Activated CD4-positive, alpha-beta T cell treated with anti-CD3 and anti-CD28 coated beads, Interleukin-2, amount 10 ng/mL, durations not matched to agents 7 days and 5 days (primary cell): ENCODE results near the gene HIVEP3. TPM values are rescaled to one million over a fixed set of nuclear protein-coding genes. Genes with fewer than 3 reads are reported as not detected.

Experiments
- CTCF ChIA-PET: fragments of 350-600 bp; sonication (Branson Sonifier 250); formaldehyde crosslinking; loops from one replicate; lab custom pipeline; 2021; ENCODE audit warnings: antibody characterized with exemption; lab: Charles Lee
- POLR2A ChIA-PET: fragments of 350-600 bp; sonication (Branson Sonifier 250); formaldehyde crosslinking; loops from one replicate; lab custom pipeline; 2021; ENCODE audit warnings: antibody characterized with exemption; lab: Charles Lee
- DNase-seq: peaks from one replicate; pipeline ENCODE4 v3.0.0-alpha.2; 2020
- H3K27ac Mint-ChIP-seq: one replicate; pipeline ENCODE4 v1.8.0; 2021; ENCODE audit warnings: mild to moderate bottlenecking, moderate library complexity, mixed read lengths
- H3K27me3 Mint-ChIP-seq: one replicate; pipeline ENCODE4 v1.8.0; 2021; ENCODE audit warnings: mixed read lengths
- H3K36me3 Mint-ChIP-seq: one replicate; pipeline ENCODE4 v1.8.0; 2021; ENCODE audit warnings: low read depth, mixed read lengths
- H3K4me1 Mint-ChIP-seq: one replicate; pipeline ENCODE4 v1.8.0; 2021; ENCODE audit warnings: mixed read lengths
- H3K4me3 Mint-ChIP-seq: one replicate; pipeline ENCODE4 v1.8.0; 2021; ENCODE audit warnings: mild to moderate bottlenecking, moderate library complexity, mixed read lengths
- H3K9me3 Mint-ChIP-seq: one replicate; pipeline ENCODE4 v1.8.0; 2021; ENCODE audit warnings: mixed read lengths
- total RNA-seq, 2 experiments: library from RNA; stranded (reverse); gene quantifications; one replicate each; pipeline ENCODE4 v1.2.3, GENCODE V29; 2021

HIVEP3 gene
- total RNA-seq, 2 experiments from 2014 or later, result 18.4 to 21.5 TPM

- ChIA-PET POLR2A (no interaction called here), CTCF (interaction anchor here (0.7 kb wide), 1 partner anchor 17 kb away, joined by 3 read pairs; no protein-coding TSS in a partner anchor)
- Mint-ChIP-seq H3K9me3 (no peaks in the 10 kb centered on the region), H3K4me3 (no peak overlapping the region), H3K27me3 (no peaks in the 10 kb centered on the region), H3K27ac (no peak overlapping the region), H3K36me3 (no peaks in the 10 kb centered on the region), H3K4me1 (peaks cover 57% of the 10 kb centered on the region)
- DNase-seq, result peak; percentile 4
Measured at GRCh38 chr1:41888756-41889155, 30.0 kb downstream of the HIVEP3 start.

- peaks cover 52% of the 10 kb centered on the region for H3K4me1 Mint-ChIP-seq
- POLR2A ChIA-PET, result no interaction called here
- H3K9me3 Mint-ChIP-seq, result no peaks in the 10 kb centered on the region
- H3K4me3 Mint-ChIP-seq, result no peak overlapping the region
- no peaks in the 10 kb centered on the region for H3K27me3 Mint-ChIP-seq
- H3K27ac Mint-ChIP-seq, result no peak overlapping the region
- CTCF ChIA-PET, result interaction anchor here (0.6 kb wide), 1 partner anchor 790 kb away, joined by 3 read pairs; no protein-coding TSS in a partner anchor
- H3K36me3 Mint-ChIP-seq, result no peaks in the 10 kb centered on the region
- peak; percentile 2 for DNase-seq
Measured at GRCh38 chr1:41887365-41887764, 31.4 kb downstream of the HIVEP3 start.

- Mint-ChIP-seq H3K4me1 (peaks cover 36% of the 10 kb centered on the region), H3K27ac (no peak overlapping the region), H3K4me3 (no peak overlapping the region), H3K27me3 (no peaks in the 10 kb centered on the region), H3K36me3 (no peaks in the 10 kb centered on the region), H3K9me3 (no peaks in the 10 kb centered on the region)
- ChIA-PET CTCF (interaction anchor here (0.7 kb wide), 1 partner anchor 9 kb away, joined by 3 read pairs; no protein-coding TSS in a partner anchor), POLR2A (no interaction called here)
- DNase-seq, result no peak
Measured at GRCh38 chr1:41884256-41885230, 34.2 kb downstream of the HIVEP3 start.

- H3K27ac Mint-ChIP-seq, result no peak overlapping the region
- no peak overlapping the region for H3K4me3 Mint-ChIP-seq
- no peaks in the 10 kb centered on the region for H3K27me3 Mint-ChIP-seq
- no peak for DNase-seq
- H3K4me1 Mint-ChIP-seq, result peaks cover 26% of the 10 kb centered on the region
- ChIA-PET CTCF (no interaction called here), POLR2A (no interaction called here)
- no peaks in the 10 kb centered on the region for H3K36me3 Mint-ChIP-seq
- H3K9me3 Mint-ChIP-seq, result no peaks in the 10 kb centered on the region
Measured at GRCh38 chr1:41883507-41883906, 35.2 kb downstream of the HIVEP3 start.

GRCh38 chr1:41882486-41882885 lies 36.2 kb downstream of the HIVEP3 start:
- Mint-ChIP-seq H3K4me1 (peaks cover 22% of the 10 kb centered on the region), H3K9me3 (no peaks in the 10 kb centered on the region), H3K36me3 (no peaks in the 10 kb centered on the region), H3K27ac (peak overlapping the region; percentile 71), H3K27me3 (no peaks in the 10 kb centered on the region), H3K4me3 (no peak overlapping the region)
- DNase-seq, result no peak
- CTCF ChIA-PET, result interaction anchor here (1.3 kb wide), 1 partner anchor 322 kb away, joined by 3 read pairs; no protein-coding TSS in a partner anchor
- POLR2A ChIA-PET, result no interaction called here

- Mint-ChIP-seq H3K9me3 (no peaks in the 10 kb centered on the region), H3K27ac (peak overlapping the region; percentile 71), H3K27me3 (no peaks in the 10 kb centered on the region), H3K4me1 (peaks cover 23% of the 10 kb centered on the region), H3K36me3 (no peaks in the 10 kb centered on the region), H3K4me3 (no peak overlapping the region)
- DNase-seq, result no peak
- ChIA-PET POLR2A (no interaction called here), CTCF (interaction anchor here (1.3 kb wide), 1 partner anchor 321 kb away, joined by 3 read pairs; no protein-coding TSS in a partner anchor)
Measured at GRCh38 chr1:41882068-41882477, 36.6 kb downstream of the HIVEP3 start.

- CTCF ChIA-PET, result no interaction called here
- H3K4me1 Mint-ChIP-seq, result peaks cover 29% of the 10 kb centered on the region
- H3K9me3 Mint-ChIP-seq, result no peaks in the 10 kb centered on the region
- H3K27ac Mint-ChIP-seq, result no peak overlapping the region
- H3K27me3 Mint-ChIP-seq, result no peaks in the 10 kb centered on the region
- H3K4me3 Mint-ChIP-seq, result no peak overlapping the region
- POLR2A ChIA-PET, result no interaction called here
- H3K36me3 Mint-ChIP-seq, result no peaks in the 10 kb centered on the region
- DNase-seq, result no peak
Measured at GRCh38 chr1:41880950-41881885, 37.5 kb downstream of the HIVEP3 start.

- Mint-ChIP-seq H3K36me3 (no peaks in the 10 kb centered on the region), H3K27me3 (no peaks in the 10 kb centered on the region), H3K27ac (no peak overlapping the region), H3K9me3 (no peaks in the 10 kb centered on the region), H3K4me3 (no peak overlapping the region), H3K4me1 (peaks cover 27% of the 10 kb centered on the region)
- POLR2A ChIA-PET, result no interaction called here
- no peak for DNase-seq
- CTCF ChIA-PET, result no interaction called here
Measured at GRCh38 chr1:41880261-41880660, 38.5 kb downstream of the HIVEP3 start.

GRCh38 chr1:41879617-41880016 lies 39.1 kb downstream of the HIVEP3 start:
- H3K4me3 Mint-ChIP-seq, result no peak overlapping the region
- H3K4me1 Mint-ChIP-seq, result peaks cover 33% of the 10 kb centered on the region
- H3K27me3 Mint-ChIP-seq, result no peaks in the 10 kb centered on the region
- H3K27ac Mint-ChIP-seq, result no peak overlapping the region
- no peaks in the 10 kb centered on the region for H3K36me3 Mint-ChIP-seq
- DNase-seq, result no peak
- POLR2A ChIA-PET, result no interaction called here
- H3K9me3 Mint-ChIP-seq, result no peaks in the 10 kb centered on the region
- CTCF ChIA-PET, result no interaction called here

GRCh38 chr1:41878911-41879310 lies 39.8 kb downstream of the HIVEP3 start:
- CTCF ChIA-PET, result no interaction called here
- no peak overlapping the region for H3K4me3 Mint-ChIP-seq
- DNase-seq, result no peak
- H3K9me3 Mint-ChIP-seq, result no peaks in the 10 kb centered on the region
- H3K27ac Mint-ChIP-seq, result peak overlapping the region; percentile 58
- H3K36me3 Mint-ChIP-seq, result no peaks in the 10 kb centered on the region
- POLR2A ChIA-PET, result no interaction called here
- H3K27me3 Mint-ChIP-seq, result no peaks in the 10 kb centered on the region
- H3K4me1 Mint-ChIP-seq, result peaks cover 40% of the 10 kb centered on the region

GRCh38 chr1:41878495-41878894 lies 40.2 kb downstream of the HIVEP3 start:
- Mint-ChIP-seq H3K27ac (no peak overlapping the region), H3K4me3 (no peak overlapping the region), H3K27me3 (no peaks in the 10 kb centered on the region), H3K36me3 (no peaks in the 10 kb centered on the region), H3K4me1 (peaks cover 42% of the 10 kb centered on the region), H3K9me3 (no peaks in the 10 kb centered on the region)
- POLR2A ChIA-PET, result no interaction called here
- DNase-seq, result no peak
- CTCF ChIA-PET, result no interaction called here

GRCh38 chr1:41876576-41877445 lies 41.9 kb downstream of the HIVEP3 start:
- Mint-ChIP-seq H3K4me1 (peaks cover 30% of the 10 kb centered on the region), H3K36me3 (no peaks in the 10 kb centered on the region), H3K4me3 (no peak overlapping the region), H3K9me3 (no peaks in the 10 kb centered on the region), H3K27ac (no peak overlapping the region), H3K27me3 (no peaks in the 10 kb centered on the region)
- ChIA-PET CTCF (interaction anchor here (0.6 kb wide), 1 partner anchor 9 kb away, joined by 6 read pairs; no protein-coding TSS in a partner anchor), POLR2A (no interaction called here)
- no peak for DNase-seq
